ENCODE measurements around the gene RETREG2.

Gene RETREG2

DNA sequence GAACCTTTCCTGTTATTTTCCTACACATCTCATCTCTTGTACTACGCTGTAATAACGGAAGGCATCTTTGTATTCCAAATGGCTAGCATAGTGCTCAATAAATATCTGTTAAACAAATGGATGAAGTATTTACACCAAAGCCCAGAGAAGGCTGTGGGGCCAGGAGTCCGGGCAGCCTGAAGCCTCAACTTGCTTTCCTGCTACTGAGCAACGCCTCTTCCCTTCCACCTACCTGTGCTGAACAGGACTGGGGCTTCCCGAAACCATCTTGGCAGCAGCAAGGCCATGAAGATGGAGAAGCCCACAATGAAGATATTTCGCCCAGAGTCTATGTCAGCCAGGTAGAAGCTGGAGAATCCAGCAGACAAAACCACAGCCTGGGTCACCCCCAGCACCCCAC lies 14.9 kb upstream of the RETREG2 start:
- Histone ChIP-seq H3K9me3 (ENCODE audit: control insufficient read depth, low read length) (no peaks in the 10 kb centered on the region), H2BK5ac (ENCODE audit: low read depth, low read length, poor library complexity, severe bottlenecking) (no peak overlapping the region), H2BK12ac (ENCODE audit: low read length in 2 of 2) (no peak overlapping the region), H2AFZ (ENCODE audit: low read depth, low read length) (no peak overlapping the region), H3K4me2 (ENCODE audit: low read length, poor library complexity, severe bottlenecking) (no peak overlapping the region), H3K36me3 (ENCODE audit: control insufficient read depth in 1 of 2, insufficient read depth in 2 of 2, low read depth in 1 of 2, low read length in 2 of 2) (peaks cover 2 to 7% of the 10 kb centered on the region in 2 experiments), H3K14ac (ENCODE audit: low read length in 2 of 2) (no peak overlapping the region), H3K27ac (ENCODE audit: low read length, poor library complexity, severe bottlenecking) (no peak overlapping the region), H3K27me3 (ENCODE audit: control insufficient read depth in 1 of 2, insufficient read depth in 1 of 2, low read length in 2 of 2) (no peaks in the 10 kb centered on the region), H3K79me1 (replicated peaks; ENCODE audit: low read length, poor library complexity, severe bottlenecking) (no peaks in the 10 kb centered on the region), H3K9ac (ENCODE audit: low read length) (no peak overlapping the region), H2AK5ac (ENCODE audit: low read length, severe bottlenecking) (no peak overlapping the region), H2BK15ac (ENCODE audit: low read depth, poor library complexity, severe bottlenecking) (no peak overlapping the region), H3K4me3 (ENCODE audit: insufficient read depth in 1 of 2, low read depth in 1 of 2, low read length in 2 of 2) (no peak overlapping the region), H4K91ac (ENCODE audit: low read length) (no peak overlapping the region), H3K23ac (ENCODE audit: low read length in 2 of 2) (no peak overlapping the region), H3K18ac (ENCODE audit: low read depth in 1 of 2, low read length in 2 of 2) (no peak overlapping the region), H3K4ac (ENCODE audit: low read depth in 1 of 2, low read length in 2 of 2) (no peak overlapping the region), H4K8ac (ENCODE audit: low read length) (no peak overlapping the region), H2BK120ac (ENCODE audit: low read depth, low read length) (no peak overlapping the region), H3K4me1 (ENCODE audit: control insufficient read depth, insufficient read depth, low read depth, low read length) (peaks cover 3% of the 10 kb centered on the region)
- 82% methylated on average over 4 of the region's 6 CpGs for WGBS
- DNase-seq: no peak

DNA sequence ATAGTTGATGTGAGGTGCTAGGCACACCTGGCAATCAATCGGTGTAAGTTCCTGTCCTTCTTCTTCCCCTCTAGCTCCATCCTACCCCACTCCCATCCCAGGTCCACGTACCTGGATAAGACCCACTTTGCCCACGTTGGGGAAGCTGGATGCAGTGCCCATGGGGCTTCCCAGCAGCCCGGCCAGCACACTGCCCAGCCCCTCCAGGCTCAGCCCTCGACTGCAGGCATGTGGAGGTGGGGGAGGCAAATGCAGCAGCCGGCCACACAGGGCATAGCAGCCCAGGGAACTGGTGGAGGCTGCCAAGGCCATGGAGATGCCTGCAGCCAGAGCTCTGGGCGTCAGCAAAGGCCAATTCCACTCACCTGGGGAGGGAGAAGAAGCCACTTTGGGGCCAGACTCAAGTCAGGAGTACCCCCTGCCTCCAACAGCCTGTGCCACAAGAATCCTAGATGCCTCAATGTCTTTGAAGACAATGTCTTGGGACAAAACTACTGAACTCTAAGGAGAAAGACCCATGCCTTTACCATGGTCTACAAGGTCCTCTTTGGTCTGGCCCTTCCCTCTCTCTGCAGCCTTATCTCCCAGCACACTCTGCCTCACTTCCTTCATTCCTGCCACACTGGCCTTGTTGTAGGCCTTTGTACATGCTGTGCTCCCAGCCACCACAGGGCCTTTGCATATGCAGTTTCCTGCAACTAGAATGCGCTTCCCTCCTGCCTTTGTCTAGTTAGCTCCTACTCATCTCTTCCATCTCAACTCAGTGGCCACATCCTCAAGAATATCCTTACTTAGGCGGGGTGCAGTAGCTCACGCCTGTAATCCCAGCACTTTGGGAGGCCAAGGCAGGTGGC lies 12.8 kb upstream of the RETREG2 start:
- Histone ChIP-seq H3K14ac (ENCODE audit: low read length in 2 of 2) (no peak overlapping the region), H2AK5ac (ENCODE audit: low read length, severe bottlenecking) (no peak overlapping the region), H3K79me1 (replicated peaks; ENCODE audit: low read length, poor library complexity, severe bottlenecking) (no peaks in the 10 kb centered on the region), H2BK15ac (ENCODE audit: low read depth, poor library complexity, severe bottlenecking) (no peak overlapping the region), H2BK120ac (ENCODE audit: low read depth, low read length) (no peak overlapping the region), H3K9ac (ENCODE audit: low read length) (no peak overlapping the region), H4K8ac (ENCODE audit: low read length) (no peak overlapping the region), H3K4me2 (ENCODE audit: low read length, poor library complexity, severe bottlenecking) (no peak overlapping the region), H3K23ac (ENCODE audit: low read length in 2 of 2) (no peak overlapping the region), H3K4me3 (ENCODE audit: insufficient read depth in 1 of 2, low read depth in 1 of 2, low read length in 2 of 2) (no peak overlapping the region), H2AFZ (ENCODE audit: low read depth, low read length) (no peak overlapping the region), H3K36me3 (ENCODE audit: control insufficient read depth in 1 of 2, insufficient read depth in 2 of 2, low read depth in 1 of 2, low read length in 2 of 2) (peaks cover 2 to 7% of the 10 kb centered on the region in 2 experiments), H3K9me3 (ENCODE audit: control insufficient read depth, low read length) (no peaks in the 10 kb centered on the region), H3K27ac (ENCODE audit: low read length, poor library complexity, severe bottlenecking) (no peak overlapping the region), H4K91ac (ENCODE audit: low read length) (no peak overlapping the region), H2BK5ac (ENCODE audit: low read depth, low read length, poor library complexity, severe bottlenecking) (no peak overlapping the region), H3K4me1 (ENCODE audit: control insufficient read depth, insufficient read depth, low read depth, low read length) (peaks cover 3% of the 10 kb centered on the region), H2BK12ac (ENCODE audit: low read length in 2 of 2) (no peak overlapping the region), H3K4ac (ENCODE audit: low read depth in 1 of 2, low read length in 2 of 2) (peak overlapping the region in 1 of 2 experiments; percentile 31), H3K27me3 (ENCODE audit: control insufficient read depth in 1 of 2, insufficient read depth in 1 of 2, low read length in 2 of 2) (no peaks in the 10 kb centered on the region), H3K18ac (ENCODE audit: low read depth in 1 of 2, low read length in 2 of 2) (no peak overlapping the region)
- WGBS: 87% methylated on average over 10 of the region's 10 CpGs
- DNase-seq: no peak

DNA sequence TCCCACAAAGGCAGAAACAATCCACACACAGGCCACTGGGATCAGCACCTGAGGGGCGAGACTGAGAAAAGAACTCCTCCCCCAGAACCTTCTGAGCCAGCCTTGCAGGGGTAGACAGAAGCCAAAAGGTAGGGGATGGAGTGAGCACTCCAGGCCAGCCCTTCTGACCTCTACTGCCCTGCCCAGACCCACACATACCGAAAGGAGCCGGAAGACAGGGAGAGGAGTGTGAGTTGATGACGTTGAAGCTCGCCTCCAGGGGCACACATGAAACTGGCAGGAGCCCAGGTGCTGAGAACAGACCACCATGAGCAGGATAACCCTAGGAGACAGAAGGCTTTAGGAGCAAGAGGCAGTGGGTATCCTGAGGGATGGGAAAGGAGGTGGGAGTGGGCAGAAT lies 10.1 kb upstream of the RETREG2 start:
- Histone ChIP-seq H2BK12ac (ENCODE audit: low read length in 2 of 2) (no peak overlapping the region), H3K27me3 (ENCODE audit: control insufficient read depth in 1 of 2, insufficient read depth in 1 of 2, low read length in 2 of 2) (no peaks in the 10 kb centered on the region), H3K18ac (ENCODE audit: low read depth in 1 of 2, low read length in 2 of 2) (no peak overlapping the region), H3K23ac (ENCODE audit: low read length in 2 of 2) (no peak overlapping the region), H3K14ac (ENCODE audit: low read length in 2 of 2) (no peak overlapping the region), H3K27ac (ENCODE audit: low read length, poor library complexity, severe bottlenecking) (no peak overlapping the region), H3K79me1 (replicated peaks; ENCODE audit: low read length, poor library complexity, severe bottlenecking) (peaks cover 3% of the 10 kb centered on the region), H3K9ac (ENCODE audit: low read length) (peak overlapping the region; percentile 5), H3K4me3 (ENCODE audit: insufficient read depth in 1 of 2, low read depth in 1 of 2, low read length in 2 of 2) (no peak overlapping the region), H4K8ac (ENCODE audit: low read length) (no peak overlapping the region), H3K36me3 (ENCODE audit: control insufficient read depth in 1 of 2, insufficient read depth in 2 of 2, low read depth in 1 of 2, low read length in 2 of 2) (peaks cover 17 to 19% of the 10 kb centered on the region in 2 experiments), H3K4me2 (ENCODE audit: low read length, poor library complexity, severe bottlenecking) (no peak overlapping the region), H3K4ac (ENCODE audit: low read depth in 1 of 2, low read length in 2 of 2) (no peak overlapping the region), H2BK120ac (ENCODE audit: low read depth, low read length) (no peak overlapping the region), H3K4me1 (ENCODE audit: control insufficient read depth, insufficient read depth, low read depth, low read length) (peaks cover 3% of the 10 kb centered on the region), H2AFZ (ENCODE audit: low read depth, low read length) (no peak overlapping the region), H2BK15ac (ENCODE audit: low read depth, poor library complexity, severe bottlenecking) (no peak overlapping the region), H2AK5ac (ENCODE audit: low read length, severe bottlenecking) (no peak overlapping the region), H4K91ac (ENCODE audit: low read length) (no peak overlapping the region), H3K9me3 (ENCODE audit: control insufficient read depth, low read length) (no peaks in the 10 kb centered on the region), H2BK5ac (ENCODE audit: low read depth, low read length, poor library complexity, severe bottlenecking) (no peak overlapping the region)
- DNase-seq: no peak
- 70% methylated on average over 4 of the region's 5 CpGs for WGBS

DNA sequence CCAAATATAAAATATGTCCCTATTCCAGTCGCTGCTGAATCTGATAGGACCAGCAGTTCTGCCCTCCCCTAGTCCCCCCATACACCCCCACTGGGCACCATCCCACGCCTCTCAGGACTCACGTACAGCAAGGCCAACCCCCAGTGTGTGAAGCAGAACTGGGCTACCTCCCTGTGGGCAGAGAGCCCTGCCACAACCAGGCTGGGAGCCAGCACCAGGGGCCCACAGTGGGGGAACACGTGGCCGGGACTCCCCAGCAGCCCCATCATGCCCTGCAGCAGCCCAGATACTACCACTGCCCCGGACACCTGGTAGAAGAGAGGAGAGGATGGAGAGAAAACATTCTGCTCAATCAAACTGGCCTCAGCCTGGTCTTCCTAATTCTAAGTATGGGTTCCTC lies 9.5 kb upstream of the RETREG2 start:
- Histone ChIP-seq H4K8ac (ENCODE audit: low read length) (no peak overlapping the region), H2BK120ac (ENCODE audit: low read depth, low read length) (no peak overlapping the region), H3K18ac (ENCODE audit: low read depth in 1 of 2, low read length in 2 of 2) (no peak overlapping the region), H3K27ac (ENCODE audit: low read length, poor library complexity, severe bottlenecking) (no peak overlapping the region), H2BK12ac (ENCODE audit: low read length in 2 of 2) (no peak overlapping the region), H3K4ac (ENCODE audit: low read depth in 1 of 2, low read length in 2 of 2) (no peak overlapping the region), H2BK15ac (ENCODE audit: low read depth, poor library complexity, severe bottlenecking) (no peak overlapping the region), H2AK5ac (ENCODE audit: low read length, severe bottlenecking) (no peak overlapping the region), H2BK5ac (ENCODE audit: low read depth, low read length, poor library complexity, severe bottlenecking) (no peak overlapping the region), H3K27me3 (ENCODE audit: control insufficient read depth in 1 of 2, insufficient read depth in 1 of 2, low read length in 2 of 2) (no peaks in the 10 kb centered on the region), H3K4me3 (ENCODE audit: insufficient read depth in 1 of 2, low read depth in 1 of 2, low read length in 2 of 2) (no peak overlapping the region), H3K9me3 (ENCODE audit: control insufficient read depth, low read length) (no peaks in the 10 kb centered on the region), H4K91ac (ENCODE audit: low read length) (no peak overlapping the region), H3K36me3 (ENCODE audit: control insufficient read depth in 1 of 2, insufficient read depth in 2 of 2, low read depth in 1 of 2, low read length in 2 of 2) (peaks cover 21 to 24% of the 10 kb centered on the region in 2 experiments), H3K4me2 (ENCODE audit: low read length, poor library complexity, severe bottlenecking) (no peak overlapping the region), H3K23ac (ENCODE audit: low read length in 2 of 2) (no peak overlapping the region), H3K14ac (ENCODE audit: low read length in 2 of 2) (no peak overlapping the region), H3K9ac (ENCODE audit: low read length) (no peak overlapping the region), H2AFZ (ENCODE audit: low read depth, low read length) (no peak overlapping the region), H3K4me1 (ENCODE audit: control insufficient read depth, insufficient read depth, low read depth, low read length) (peaks cover 5% of the 10 kb centered on the region), H3K79me1 (replicated peaks; ENCODE audit: low read length, poor library complexity, severe bottlenecking) (peaks cover 6% of the 10 kb centered on the region)
- WGBS: 87% methylated on average over 3 of the region's 6 CpGs
- DNase-seq: no peak

All from mesenchymal stem cell (in vitro differentiated cells and primary cell).